ENCODE data around the gene TMEM19. TPM values are rescaled to one million over a fixed set of nuclear protein-coding genes. Genes with fewer than 3 reads are reported as not detected.
A peak's percentile ranks its signal among the peaks of the same experiment; 100 is the strongest.
"Not testable (repeated sequence)": the region's sequence is repeated elsewhere in the genome, so short reads cannot be mapped to it uniquely, and the experiment has no call there.

The TMEM19 gene
- total RNA-seq, 1 donor from 2014 or later: 34.5 TPM

- DNase-seq (ENCODE audit: low read depth in 2 of 2): peak in 1 of 2 donors; percentile 7
Measured at GRCh38 chr12:71665090-71665463, 20.8 kb upstream of the TMEM19 start.

DNA sequence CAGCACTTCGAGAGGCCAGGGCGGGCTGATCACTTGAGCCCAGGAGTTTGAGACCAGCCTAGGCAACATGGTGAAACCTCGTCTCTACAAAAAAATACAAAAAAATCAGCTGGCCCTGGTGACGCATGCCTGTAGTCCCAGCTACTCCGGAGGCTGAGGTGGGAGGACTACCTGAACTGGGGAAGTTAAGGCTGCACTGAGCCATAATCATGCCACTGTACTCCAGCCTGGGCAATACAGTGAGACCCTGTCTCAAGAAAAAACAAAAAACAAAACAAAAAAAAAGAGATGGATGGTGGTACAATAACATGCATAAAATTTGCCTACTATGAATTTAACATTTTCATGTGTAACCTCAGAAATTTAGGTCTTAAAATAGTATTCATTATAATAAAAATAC is 19.6 kb upstream of the TMEM19 start:
- DNase-seq (ENCODE audit: low read depth in 2 of 2): no peak

DNA sequence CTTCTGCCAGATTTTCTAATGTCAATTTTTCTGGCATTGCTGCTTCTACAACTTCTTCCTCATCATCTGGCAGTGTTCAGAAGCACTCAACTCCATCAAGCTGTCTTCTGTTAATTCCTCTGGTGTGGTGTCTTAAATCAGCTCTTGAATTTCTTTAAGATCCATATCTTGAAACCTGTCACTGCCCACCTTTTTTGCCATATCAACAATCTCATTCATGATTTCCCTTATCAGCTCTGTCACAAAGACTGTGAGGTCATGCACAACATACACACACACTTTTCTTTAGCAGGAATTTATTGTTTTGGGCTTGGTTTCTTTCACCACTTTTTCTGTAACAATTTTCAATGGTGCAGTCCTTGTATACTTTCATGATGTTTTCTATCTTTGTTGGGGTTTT is 14.6 kb upstream of the TMEM19 start:
- DNase-seq (ENCODE audit: low read depth in 2 of 2): no peak

DNA sequence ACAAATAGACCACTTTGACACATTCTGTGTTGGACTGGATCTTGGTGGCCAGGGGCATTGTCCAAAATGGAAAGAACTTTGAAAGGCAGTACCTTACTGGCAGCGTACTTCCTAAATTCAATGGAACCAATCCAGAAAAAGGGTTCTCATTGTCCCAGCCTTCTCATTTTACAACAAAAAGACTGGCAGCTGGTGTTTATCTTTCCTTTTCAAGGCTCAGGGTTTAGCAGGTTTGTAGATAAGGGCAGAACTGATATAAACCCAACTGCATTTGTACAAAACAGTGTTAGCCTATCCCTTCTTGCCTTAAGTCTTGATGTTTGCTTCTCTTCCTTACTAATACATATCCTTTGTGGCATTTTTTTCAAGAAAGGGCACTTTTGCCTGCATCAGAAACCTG is 14.1 kb upstream of the TMEM19 start:
- DNase-seq (ENCODE audit: low read depth in 2 of 2): no peak

DNA sequence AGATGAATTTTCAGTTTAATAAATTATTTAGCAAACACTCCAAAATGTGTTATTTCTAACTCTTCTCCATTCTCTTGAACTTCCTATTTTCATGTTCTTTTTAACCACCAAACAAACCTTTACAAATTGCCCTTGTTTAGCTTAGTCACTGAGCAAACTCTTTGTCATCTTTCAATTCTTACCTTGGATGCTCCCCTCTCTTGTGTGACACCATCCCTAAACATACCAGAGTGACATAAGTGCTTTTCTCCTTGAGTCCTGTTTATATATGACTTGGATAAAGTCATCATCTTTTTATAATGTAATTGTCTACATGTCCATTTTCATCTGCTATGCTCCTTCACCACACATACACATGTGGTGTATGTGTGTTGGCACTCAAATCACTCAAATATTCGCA is 3.4 kb upstream of the TMEM19 start:
- DNase-seq (ENCODE audit: low read depth in 2 of 2): no peak

DNA sequence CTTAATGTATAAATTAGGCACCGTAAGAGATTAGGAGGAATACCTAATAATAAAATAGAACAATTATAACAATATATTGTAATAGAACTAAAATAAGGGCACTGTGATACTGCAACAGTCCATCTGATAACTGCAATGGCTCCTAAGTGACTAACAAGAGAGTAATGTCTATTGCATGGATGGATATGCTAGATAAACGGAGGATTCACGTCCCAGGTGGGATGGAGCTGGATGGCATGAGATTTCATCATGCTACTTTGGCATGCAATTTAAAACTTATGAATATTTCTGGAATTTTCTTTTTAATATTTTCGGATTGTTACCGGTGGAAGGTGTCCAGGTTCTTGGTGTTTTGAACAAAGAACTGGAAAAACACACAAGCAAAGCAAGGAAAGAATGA is 2.2 kb upstream of the TMEM19 start:
- DNase-seq (ENCODE audit: low read depth in 2 of 2): no peak

- DNase-seq (ENCODE audit: low read depth in 2 of 2): no peak
Measured at GRCh38 chr12:71684081-71684480, 1.8 kb upstream of the TMEM19 start.

DNA sequence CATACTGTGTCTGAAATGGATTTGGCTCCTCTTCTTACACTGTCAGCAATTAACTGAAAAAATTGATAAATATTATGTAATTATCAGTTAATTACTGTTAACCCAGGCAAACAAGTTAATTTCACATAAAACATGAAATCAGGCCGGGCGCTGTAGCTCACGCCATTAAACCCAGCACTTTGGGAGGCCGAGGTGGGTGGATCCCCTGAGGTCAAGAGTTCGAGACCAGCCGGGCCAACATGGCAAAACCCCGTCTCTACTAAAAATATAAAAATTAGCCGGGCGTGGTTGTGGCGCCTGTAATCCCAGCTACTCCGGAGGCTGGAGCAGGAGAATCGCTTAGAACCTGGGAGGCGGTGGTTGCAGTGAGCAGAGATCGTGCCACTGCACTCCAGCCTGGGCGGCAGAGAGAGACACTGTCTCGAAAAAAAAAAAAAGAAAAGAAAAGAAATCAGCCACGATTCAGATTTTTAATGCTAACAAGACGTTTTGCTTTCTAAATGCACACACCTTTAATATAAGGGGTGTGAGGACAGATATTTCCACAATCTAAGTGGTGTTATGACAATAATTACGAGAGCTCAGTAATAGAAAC is 473 bp upstream of the TMEM19 start:
- no peak for DNase-seq (ENCODE audit: low read depth in 2 of 2)

GRCh38 chr12:71686658-71687025 is 760 bp downstream of the TMEM19 start:
- no peak for DNase-seq (ENCODE audit: low read depth in 2 of 2)

DNA sequence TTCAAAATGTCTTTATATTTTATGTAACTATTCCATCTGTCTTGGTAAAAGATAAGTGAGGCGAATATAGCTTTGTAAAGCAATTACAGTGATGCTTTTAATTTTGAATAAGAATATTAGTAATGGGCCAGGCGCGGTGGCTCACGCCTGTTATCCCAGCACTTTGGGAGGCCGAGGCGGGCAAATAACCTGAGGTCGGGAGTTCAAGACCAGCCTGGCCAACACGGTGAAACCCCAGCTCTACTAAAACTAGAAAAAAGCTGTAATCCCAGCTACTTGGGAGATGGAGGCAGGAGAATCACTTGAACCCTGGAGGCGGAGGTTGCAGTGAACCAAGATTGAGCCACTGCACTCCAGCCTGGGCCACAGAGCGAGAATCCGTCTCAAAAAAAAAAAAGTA is 1.3 kb downstream of the TMEM19 start:
- DNase-seq (ENCODE audit: low read depth in 2 of 2): not testable (repeated sequence)

DNA sequence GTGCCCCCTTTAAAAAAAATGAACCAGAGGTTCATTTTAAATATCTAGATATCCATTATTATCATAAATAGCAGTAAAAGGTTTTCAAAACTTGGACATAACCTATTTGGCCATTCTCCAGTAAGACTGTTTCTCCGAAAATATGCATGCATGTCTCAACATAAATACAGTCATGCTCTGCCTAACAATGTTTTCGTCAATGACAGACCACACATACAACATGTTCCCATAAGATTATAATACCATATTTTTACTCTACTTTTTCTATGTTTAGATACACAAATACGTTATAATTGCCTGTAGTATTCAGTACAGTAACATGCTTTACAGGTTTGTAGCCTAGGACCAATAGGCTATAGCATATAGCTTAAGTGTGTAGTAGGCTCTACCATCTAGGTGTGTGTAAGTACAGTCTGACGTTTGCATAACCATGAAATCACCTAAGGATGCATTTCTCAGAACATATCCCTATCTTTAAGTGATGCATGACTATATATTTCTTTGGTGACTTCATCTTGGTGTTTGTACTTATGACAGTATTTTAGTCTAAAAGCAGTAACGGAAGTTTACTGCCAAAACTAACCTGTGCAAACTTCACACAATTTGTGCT is 3.2 kb downstream of the TMEM19 start:
- no peak for DNase-seq (ENCODE audit: low read depth in 2 of 2)

GRCh38 chr12:71691504-71692129 is 5.7 kb downstream of the TMEM19 start:
- no peak for DNase-seq (ENCODE audit: low read depth in 2 of 2)

DNA sequence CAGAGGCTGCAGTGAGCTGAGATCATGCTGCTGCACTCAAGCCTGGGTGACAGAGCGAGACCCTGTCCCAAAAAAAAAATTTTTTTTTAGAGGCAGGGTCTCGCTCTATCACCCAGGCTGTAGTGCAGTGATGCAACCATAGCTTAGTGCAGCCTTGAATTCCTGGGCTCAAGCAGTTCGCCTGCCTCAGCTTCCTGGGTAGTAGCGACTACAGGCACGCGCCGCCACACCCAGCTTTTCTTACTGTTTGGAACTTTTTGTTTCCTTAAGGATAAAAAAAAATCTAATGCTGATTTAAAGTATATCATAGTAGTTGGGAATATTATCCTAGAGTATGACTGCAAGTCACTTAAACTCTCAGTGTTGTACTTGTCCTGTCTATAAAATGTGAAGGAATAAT is 7.2 kb downstream of the TMEM19 start:
- DNase-seq (ENCODE audit: low read depth in 2 of 2): no peak

- DNase-seq (ENCODE audit: low read depth in 2 of 2): not testable (repeated sequence)
Measured at GRCh38 chr12:71693651-71694050, 7.8 kb downstream of the TMEM19 start.

GRCh38 chr12:71694099-71694820 is 8.4 kb downstream of the TMEM19 start:
- no peak for DNase-seq (ENCODE audit: low read depth in 2 of 2)

- DNase-seq (ENCODE audit: low read depth in 2 of 2): no peak
Measured at GRCh38 chr12:71695782-71696181, 9.9 kb downstream of the TMEM19 start.

GRCh38 chr12:71702181-71702580 is 16.3 kb downstream of the TMEM19 start:
- DNase-seq (ENCODE audit: low read depth in 2 of 2): not testable (repeated sequence)

GRCh38 chr12:71702590-71702989 is 16.7 kb downstream of the TMEM19 start:
- no peak for DNase-seq (ENCODE audit: low read depth in 2 of 2)

- no peak for DNase-seq (ENCODE audit: low read depth in 2 of 2)
Measured at GRCh38 chr12:71703206-71703605, 17.3 kb downstream of the TMEM19 start.

GRCh38 chr12:71704920-71705319 is 19.0 kb downstream of the TMEM19 start:
- DNase-seq (ENCODE audit: low read depth in 2 of 2): no peak

DNA sequence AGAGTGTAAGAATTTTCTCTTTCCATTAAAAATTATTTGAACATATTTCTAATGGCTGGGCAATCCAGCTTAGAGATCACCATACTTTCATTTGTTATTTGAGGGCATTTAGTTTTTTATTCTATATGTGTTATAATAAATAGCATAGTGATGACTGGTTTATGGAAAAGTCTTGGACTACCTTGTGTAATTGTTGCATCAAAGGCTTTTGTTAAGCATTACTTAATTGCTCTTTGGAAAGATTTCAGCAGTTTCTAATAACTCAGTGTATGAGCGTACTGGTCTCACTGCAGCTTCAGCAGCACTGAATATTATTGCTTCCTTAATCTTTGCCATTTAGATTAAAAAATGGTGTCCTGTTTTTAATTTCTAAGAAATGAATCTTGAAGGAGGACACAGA is 22.8 kb downstream of the TMEM19 start:
- DNase-seq (ENCODE audit: low read depth in 2 of 2): no peak

GRCh38 chr12:71710276-71711125 is 24.6 kb downstream of the TMEM19 start:
- peak in 1 of 2 donors; percentile 50 for DNase-seq (ENCODE audit: low read depth in 2 of 2)

Data from dermis microvascular lymphatic vessel endothelial cell (primary cell).